Measurements from ENCODE around the gene PRR14. TPM values are rescaled to one million over a fixed set of nuclear protein-coding genes. Genes with fewer than 3 reads are reported as not detected.

PRR14 gene
- total RNA-seq, 1 experiment from 2014 or later, result 14.1 TPM

- no peak for DNase-seq (ENCODE audit: low read depth)
Measured at GRCh38 chr16:30659507-30660423, 9.0 kb downstream of the PRR14 start.

GRCh38 chr16:30660424-30661261 lies 9.9 kb downstream of the PRR14 start:
- no peak for DNase-seq (ENCODE audit: low read depth)

GRCh38 chr16:30662449-30662848 lies 11.7 kb downstream of the PRR14 start:
- no peak for DNase-seq (ENCODE audit: low read depth)

GRCh38 chr16:30663038-30663437 lies 12.3 kb downstream of the PRR14 start:
- no peak for DNase-seq (ENCODE audit: low read depth)

- no peak for DNase-seq (ENCODE audit: low read depth)
Measured at GRCh38 chr16:30663820-30664219, 13.1 kb downstream of the PRR14 start.

GRCh38 chr16:30664616-30665109 lies 13.9 kb downstream of the PRR14 start:
- DNase-seq (ENCODE audit: low read depth), result no peak

GRCh38 chr16:30665155-30665829 lies 14.5 kb downstream of the PRR14 start:
- DNase-seq (ENCODE audit: low read depth), result no peak

- DNase-seq (ENCODE audit: low read depth), result no peak
Measured at GRCh38 chr16:30665830-30666190, 15.1 kb downstream of the PRR14 start.

- no peak for DNase-seq (ENCODE audit: low read depth)
Measured at GRCh38 chr16:30666681-30667080, 15.9 kb downstream of the PRR14 start.

GRCh38 chr16:30667361-30667905 lies 16.7 kb downstream of the PRR14 start:
- no peak for DNase-seq (ENCODE audit: low read depth)

GRCh38 chr16:30668393-30668792 lies 17.6 kb downstream of the PRR14 start:
- no peak for DNase-seq (ENCODE audit: low read depth)

- no peak for DNase-seq (ENCODE audit: low read depth)
Measured at GRCh38 chr16:30669026-30669902, 18.5 kb downstream of the PRR14 start.

- DNase-seq (ENCODE audit: low read depth), result no peak
Measured at GRCh38 chr16:30669903-30670824, 19.4 kb downstream of the PRR14 start.

- DNase-seq (ENCODE audit: low read depth), result no peak
Measured at GRCh38 chr16:30675143-30675542, 24.4 kb downstream of the PRR14 start.

GRCh38 chr16:30677931-30678585 lies 27.3 kb downstream of the PRR14 start:
- no peak for DNase-seq (ENCODE audit: low read depth)

GRCh38 chr16:30678586-30678970 lies 27.8 kb downstream of the PRR14 start:
- no peak for DNase-seq (ENCODE audit: low read depth)

- DNase-seq (ENCODE audit: low read depth), result no peak
Measured at GRCh38 chr16:30680326-30680725, 29.6 kb downstream of the PRR14 start.

- DNase-seq (ENCODE audit: low read depth), result no peak
Measured at GRCh38 chr16:30688701-30689100, 37.9 kb downstream of the PRR14 start.

GRCh38 chr16:30691907-30692306 lies 41.1 kb downstream of the PRR14 start:
- DNase-seq (ENCODE audit: low read depth), result no peak
